ENCODE results near the gene NEURL1B. TPM values are rescaled to one million over a fixed set of nuclear protein-coding genes. Genes with fewer than 3 reads are reported as not detected.

NEURL1B gene, protein sequence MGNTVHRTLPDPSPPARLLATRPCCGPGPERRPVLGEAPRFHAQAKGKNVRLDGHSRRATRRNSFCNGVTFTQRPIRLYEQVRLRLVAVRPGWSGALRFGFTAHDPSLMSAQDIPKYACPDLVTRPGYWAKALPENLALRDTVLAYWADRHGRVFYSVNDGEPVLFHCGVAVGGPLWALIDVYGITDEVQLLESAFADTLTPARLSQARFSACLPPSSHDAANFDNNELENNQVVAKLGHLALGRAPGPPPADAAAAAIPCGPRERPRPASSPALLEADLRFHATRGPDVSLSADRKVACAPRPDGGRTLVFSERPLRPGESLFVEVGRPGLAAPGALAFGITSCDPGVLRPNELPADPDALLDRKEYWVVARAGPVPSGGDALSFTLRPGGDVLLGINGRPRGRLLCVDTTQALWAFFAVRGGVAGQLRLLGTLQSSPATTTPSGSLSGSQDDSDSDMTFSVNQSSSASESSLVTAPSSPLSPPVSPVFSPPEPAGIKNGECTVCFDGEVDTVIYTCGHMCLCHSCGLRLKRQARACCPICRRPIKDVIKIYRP
- total RNA-seq: 30.9 TPM

DNA sequence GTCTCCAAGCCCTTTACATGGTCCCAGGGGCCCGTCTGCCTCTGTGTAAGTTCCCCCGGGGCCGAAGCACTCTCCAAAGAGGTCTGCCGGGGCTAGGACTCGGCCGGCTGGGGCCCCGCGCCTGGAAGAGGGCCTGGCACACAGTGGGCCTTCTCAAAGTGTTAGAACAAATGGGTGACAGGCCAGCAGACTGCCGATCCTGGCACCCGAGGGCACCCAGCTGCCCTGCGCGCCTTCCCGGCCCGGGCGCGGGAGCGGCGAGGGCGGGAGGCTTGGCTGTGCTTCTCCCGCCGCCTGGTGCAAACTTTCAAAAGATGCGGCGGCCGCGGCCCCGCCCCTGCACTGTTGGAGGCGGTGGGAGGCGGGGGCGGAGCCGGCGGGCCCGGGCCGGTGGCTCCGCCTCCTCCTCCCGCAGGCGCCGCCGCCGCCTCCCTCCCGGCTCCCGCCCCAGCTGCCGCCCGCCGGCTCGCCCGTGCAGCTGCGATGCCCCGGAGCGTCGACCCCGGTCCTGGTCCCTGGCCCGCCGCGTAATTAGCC lies at the start of gene NEURL1B:
Gene NEURL1B, plus strand, starts transcription at position 442 of the 537 bp plus-strand sequence. CDS start 144 bp downstream, outside the sequence.
- no peak for DNase-seq (ENCODE audit: extremely low spot score in 2 of 2)
- peaks cover 26% of the 10 kb centered on the region for H3K4me1 ChIP-seq
- peak within 1 kb of the TSS; percentile 88 for H3K27ac ChIP-seq
- no peaks in the 10 kb centered on the region for H3K9me3 ChIP-seq
- no peaks in the 10 kb centered on the region for H3K27me3 ChIP-seq
- peak within 1 kb of the TSS; percentile 69 to 75 for H3K4me3 ChIP-seq
- intact Hi-C loops (cut with DNase I): loop anchor here (10.0 kb wide), 1 partner anchor 86 kb away; no protein-coding TSS in a partner anchor
- no peaks in the 10 kb centered on the region for H3K36me3 ChIP-seq
- TF ChIP-seq, protein P1, sequence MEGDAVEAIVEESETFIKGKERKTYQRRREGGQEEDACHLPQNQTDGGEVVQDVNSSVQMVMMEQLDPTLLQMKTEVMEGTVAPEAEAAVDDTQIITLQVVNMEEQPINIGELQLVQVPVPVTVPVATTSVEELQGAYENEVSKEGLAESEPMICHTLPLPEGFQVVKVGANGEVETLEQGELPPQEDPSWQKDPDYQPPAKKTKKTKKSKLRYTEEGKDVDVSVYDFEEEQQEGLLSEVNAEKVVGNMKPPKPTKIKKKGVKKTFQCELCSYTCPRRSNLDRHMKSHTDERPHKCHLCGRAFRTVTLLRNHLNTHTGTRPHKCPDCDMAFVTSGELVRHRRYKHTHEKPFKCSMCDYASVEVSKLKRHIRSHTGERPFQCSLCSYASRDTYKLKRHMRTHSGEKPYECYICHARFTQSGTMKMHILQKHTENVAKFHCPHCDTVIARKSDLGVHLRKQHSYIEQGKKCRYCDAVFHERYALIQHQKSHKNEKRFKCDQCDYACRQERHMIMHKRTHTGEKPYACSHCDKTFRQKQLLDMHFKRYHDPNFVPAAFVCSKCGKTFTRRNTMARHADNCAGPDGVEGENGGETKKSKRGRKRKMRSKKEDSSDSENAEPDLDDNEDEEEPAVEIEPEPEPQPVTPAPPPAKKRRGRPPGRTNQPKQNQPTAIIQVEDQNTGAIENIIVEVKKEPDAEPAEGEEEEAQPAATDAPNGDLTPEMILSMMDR (IDR thresholded peaks at IDR 0.05): no peak
- peak in 1 of 2 donors; percentile 66 for TF ChIP-seq POLR2AphosphoS5 (IDR thresholded peaks at IDR 0.05; ENCODE audit: insufficient read depth in 1 of 2, low read depth in 1 of 2)
- peak in 1 of 2 donors; percentile 35 for TF ChIP-seq POLR2A (IDR thresholded peaks at IDR 0.05)

DNA sequence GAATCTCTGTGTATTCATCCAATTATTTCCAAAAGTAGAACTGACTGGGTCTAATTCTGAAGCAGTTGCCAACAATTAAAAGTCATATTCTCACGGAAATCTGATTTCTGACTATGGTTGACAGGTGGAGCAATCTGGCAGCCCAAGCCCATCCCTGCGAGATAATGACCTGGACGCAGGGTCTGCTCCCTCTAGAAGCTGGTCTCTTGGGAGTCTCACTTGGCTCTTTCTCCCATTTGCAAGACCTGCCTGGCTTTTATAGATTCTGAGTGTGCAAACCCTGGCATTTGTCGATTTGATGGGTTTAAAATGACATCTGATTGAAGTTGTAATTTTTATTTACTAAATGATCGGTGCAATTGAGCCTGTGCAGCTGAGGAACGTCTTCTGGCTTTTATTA lies 49.4 kb upstream of the NEURL1B start:
- no peak for TF ChIP-seq POLR2A (IDR thresholded peaks at IDR 0.05)
- TF ChIP-seq, protein P1 (IDR thresholded peaks at IDR 0.05): no peak
- no peak for TF ChIP-seq POLR2AphosphoS5 (IDR thresholded peaks at IDR 0.05; ENCODE audit: insufficient read depth in 1 of 2, low read depth in 1 of 2)
- Histone ChIP-seq H3K27ac (no peak overlapping the region), H3K4me1 (no peaks in the 10 kb centered on the region), H3K4me3 (no peak overlapping the region), H3K27me3 (no peaks in the 10 kb centered on the region), H3K9me3 (no peaks in the 10 kb centered on the region), H3K36me3 (no peaks in the 10 kb centered on the region)
- intact Hi-C loops (cut with DNase I): no loop called here
- DNase-seq (ENCODE audit: extremely low spot score in 2 of 2): no peak

DNA sequence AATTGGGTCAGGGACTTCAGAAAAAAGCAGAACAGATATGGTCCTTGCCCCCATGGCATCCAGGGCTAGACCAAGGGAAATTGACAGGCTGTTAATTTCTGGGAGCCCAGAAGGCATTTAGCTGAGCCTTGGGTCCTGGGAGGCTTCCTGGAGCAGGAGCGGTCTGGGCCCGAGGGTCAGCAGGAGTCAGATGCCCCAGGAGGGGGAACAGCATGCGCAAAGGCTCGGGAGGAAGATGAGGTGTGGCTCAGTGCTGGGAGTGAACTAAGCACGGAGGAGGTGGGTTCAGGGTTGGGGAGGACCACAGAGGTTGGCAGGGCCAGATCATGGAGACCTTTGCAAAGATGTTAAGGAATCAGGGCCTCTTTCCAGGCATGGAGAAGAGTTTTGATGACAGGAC lies 48.2 kb upstream of the NEURL1B start:
- TF ChIP-seq POLR2AphosphoS5 (IDR thresholded peaks at IDR 0.05; ENCODE audit: insufficient read depth in 1 of 2, low read depth in 1 of 2) (no peak), POLR2A (IDR thresholded peaks at IDR 0.05) (no peak)
- TF ChIP-seq, protein P1 (IDR thresholded peaks at IDR 0.05): no peak
- Histone ChIP-seq H3K27ac (no peak overlapping the region), H3K4me1 (no peaks in the 10 kb centered on the region), H3K4me3 (no peak overlapping the region), H3K27me3 (no peaks in the 10 kb centered on the region), H3K9me3 (no peaks in the 10 kb centered on the region), H3K36me3 (no peaks in the 10 kb centered on the region)
- intact Hi-C loops (cut with DNase I): no loop called here
- no peak for DNase-seq (ENCODE audit: extremely low spot score in 2 of 2)

DNA sequence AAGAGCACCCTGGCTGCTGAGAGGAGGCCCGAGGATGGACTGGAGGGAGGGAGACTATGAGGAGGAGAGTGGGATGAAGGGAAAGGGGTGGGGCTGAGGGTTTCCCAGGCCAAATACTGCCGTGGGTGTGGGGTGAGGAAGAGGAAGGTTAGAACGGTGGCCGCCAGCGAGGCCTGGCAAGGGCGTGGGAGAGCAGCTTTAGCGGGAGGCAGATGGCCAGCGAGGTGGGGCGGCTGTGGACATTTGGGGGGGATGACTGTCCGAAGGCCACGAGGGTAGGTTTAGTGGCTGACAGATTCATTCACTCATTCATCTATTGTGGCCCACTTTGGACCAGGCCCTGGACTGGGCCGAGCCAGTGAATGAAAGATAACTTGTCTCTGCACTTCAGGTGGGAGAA lies 47.8 kb upstream of the NEURL1B start:
- peaks cover under 1% of the 10 kb centered on the region for H3K4me1 ChIP-seq
- H3K9me3 ChIP-seq: no peaks in the 10 kb centered on the region
- TF ChIP-seq POLR2AphosphoS5 (IDR thresholded peaks at IDR 0.05; ENCODE audit: insufficient read depth in 1 of 2, low read depth in 1 of 2) (no peak), POLR2A (IDR thresholded peaks at IDR 0.05) (no peak)
- TF ChIP-seq, protein P1 (IDR thresholded peaks at IDR 0.05): no peak
- no peak overlapping the region for H3K4me3 ChIP-seq
- no peak for DNase-seq (ENCODE audit: extremely low spot score in 2 of 2)
- H3K36me3 ChIP-seq: no peaks in the 10 kb centered on the region
- H3K27ac ChIP-seq: no peak overlapping the region
- intact Hi-C loops (cut with DNase I): no loop called here
- H3K27me3 ChIP-seq: no peaks in the 10 kb centered on the region
